ENCODE results near the gene ACSF3. TPM values are rescaled to one million over a fixed set of nuclear protein-coding genes. Genes with fewer than 3 reads are reported as not detected.
A peak's percentile ranks its signal among the peaks of the same experiment; 100 is the strongest.

Gene ACSF3
- total RNA-seq, 2 experiments from 2014 or later: 39.7 to 41.7 TPM

GRCh38 chr16:89094252-89094879, 714 bp downstream of the ACSF3 start:
- peaks cover 27% of the 10 kb centered on the region for H3K36me3 Mint-ChIP-seq (ENCODE audit: low read depth)
- H3K4me3 Mint-ChIP-seq: peak overlapping the region; percentile 98
- H3K9me3 Mint-ChIP-seq (ENCODE audit: low read depth): no peaks in the 10 kb centered on the region
- POLR2A ChIA-PET: interaction anchor here (1.1 to 1.2 kb wide), 2 partner anchors 138 to 284 kb away, joined by 3 to 5 read pairs; no protein-coding TSS in a partner anchor
- intact Hi-C loops (cut with DNase I, micrococcal nuclease): loop anchor here in 1 of 2 experiments (10.0 kb wide), 1 partner anchor 410 kb away; the partner anchor contains the start of gene SPG7
- H3K27ac Mint-ChIP-seq: peak overlapping the region; percentile 95
- DNase-seq (peak; percentile 59), ATAC-seq (no peak)
- peaks cover 50% of the 10 kb centered on the region for H3K4me1 Mint-ChIP-seq
- CTCF ChIA-PET: interaction anchor here (0.7 kb wide), 1 partner anchor 20 kb away, joined by 4 read pairs; no protein-coding TSS in a partner anchor
- H3K27me3 Mint-ChIP-seq: no peaks in the 10 kb centered on the region

GRCh38 chr16:89094880-89095258, 1.2 kb downstream of the ACSF3 start:
- ATAC-seq (no peak), DNase-seq (no peak)
- Mint-ChIP-seq H3K4me3 (peak overlapping the region; percentile 98), H3K4me1 (peaks cover 55% of the 10 kb centered on the region), H3K9me3 (ENCODE audit: low read depth) (no peaks in the 10 kb centered on the region), H3K27ac (peak overlapping the region; percentile 95), H3K36me3 (ENCODE audit: low read depth) (peaks cover 30% of the 10 kb centered on the region), H3K27me3 (no peaks in the 10 kb centered on the region)
- intact Hi-C loops (cut with DNase I, micrococcal nuclease): loop anchor here (5.0 to 10.0 kb wide), 5 partner anchors 62 to 638 kb away; partner anchors contain the start of genes GALNS (in 2 of the 2), TRAPPC2L (in 2 of the 2) and SPG7 (in 1 of the 2)
- ChIA-PET POLR2A (no interaction called here), CTCF (interaction anchor here (0.7 kb wide), 1 partner anchor 20 kb away, joined by 4 read pairs; no protein-coding TSS in a partner anchor)

GRCh38 chr16:89095491-89095951, 1.9 kb downstream of the ACSF3 start:
- Mint-ChIP-seq H3K4me1 (peaks cover 62% of the 10 kb centered on the region), H3K4me3 (peak overlapping the region; percentile 98), H3K27ac (peak overlapping the region; percentile 99), H3K27me3 (no peaks in the 10 kb centered on the region), H3K36me3 (ENCODE audit: low read depth) (peaks cover 34% of the 10 kb centered on the region), H3K9me3 (ENCODE audit: low read depth) (no peaks in the 10 kb centered on the region)
- intact Hi-C loops (cut with DNase I, micrococcal nuclease): loop anchor here (5.0 to 10.0 kb wide), 5 partner anchors 62 to 638 kb away; partner anchors contain the start of genes GALNS (in 2 of the 2), TRAPPC2L (in 2 of the 2) and SPG7 (in 1 of the 2)
- CTCF ChIA-PET: interaction anchor here (0.6 kb wide), 1 partner anchor 333 kb away, joined by 3 read pairs; no protein-coding TSS in a partner anchor
- ATAC-seq (no peak), DNase-seq (no peak)
- POLR2A ChIA-PET: no interaction called here

GRCh38 chr16:89096042-89096717, 2.5 kb downstream of the ACSF3 start:
- intact Hi-C loops (cut with DNase I, micrococcal nuclease): loop anchor here (2.0 to 10.0 kb wide), 6 partner anchors 61 to 639 kb away; partner anchors contain the start of genes GALNS (in 2 of the 2), TRAPPC2L (in 2 of the 2) and SPG7 (in 1 of the 2)
- ChIA-PET CTCF (interaction anchor here (0.6 to 2.0 kb wide), 3 partner anchors 20 to 334 kb away, joined by 3 to 5 read pairs (median 3); no protein-coding TSS in a partner anchor), POLR2A (interaction anchor here (0.6 to 1.2 kb wide), 3 partner anchors 18 to 283 kb away, joined by 4 to 6 read pairs (median 4); no protein-coding TSS in a partner anchor)
- ATAC-seq (no peak), DNase-seq (no peak)
- Mint-ChIP-seq H3K4me3 (peak overlapping the region; percentile 98), H3K27ac (peak overlapping the region; percentile 99), H3K9me3 (ENCODE audit: low read depth) (no peaks in the 10 kb centered on the region), H3K4me1 (peaks cover 67% of the 10 kb centered on the region), H3K36me3 (ENCODE audit: low read depth) (peaks cover 35% of the 10 kb centered on the region), H3K27me3 (no peaks in the 10 kb centered on the region)

GRCh38 chr16:89096768-89097391, 3.2 kb downstream of the ACSF3 start:
- no peaks in the 10 kb centered on the region for H3K9me3 Mint-ChIP-seq (ENCODE audit: low read depth)
- peak overlapping the region; percentile 99 for H3K27ac Mint-ChIP-seq
- DNase-seq (peak; percentile 84), ATAC-seq (peak; percentile 83)
- no peaks in the 10 kb centered on the region for H3K27me3 Mint-ChIP-seq
- H3K4me1 Mint-ChIP-seq: peaks cover 74% of the 10 kb centered on the region
- intact Hi-C loops (cut with DNase I, micrococcal nuclease): loop anchor here (1.0 to 10.0 kb wide), 9 partner anchors 18 to 640 kb away; partner anchors contain the start of genes GALNS (in 2 of the 2), TRAPPC2L (in 2 of the 2) and SPG7 (in 1 of the 2)
- ChIA-PET CTCF (interaction anchor here (0.6 to 2.0 kb wide), 5 partner anchors 15 to 239 kb away, joined by 3 to 5 read pairs (median 3); no protein-coding TSS in a partner anchor), POLR2A (interaction anchor here (0.6 to 1.2 kb wide), 4 partner anchors 18 to 287 kb away, joined by 3 to 6 read pairs (median 4); no protein-coding TSS in a partner anchor)
- H3K36me3 Mint-ChIP-seq (ENCODE audit: low read depth): peaks cover 42% of the 10 kb centered on the region
- H3K4me3 Mint-ChIP-seq: peak overlapping the region; percentile 98

- Mint-ChIP-seq H3K9me3 (ENCODE audit: low read depth) (no peaks in the 10 kb centered on the region), H3K27ac (peak overlapping the region; percentile 99), H3K4me1 (peaks cover 79% of the 10 kb centered on the region)
Measured at GRCh38 chr16:89097392-89097772, 3.7 kb downstream of the ACSF3 start.

GRCh38 chr16:89098767-89099430, 5.2 kb downstream of the ACSF3 start:
- intact Hi-C loops (cut with DNase I, micrococcal nuclease): loop anchor here (5.0 to 10.0 kb wide), 5 partner anchors 58 to 642 kb away; partner anchors contain the start of genes GALNS (in 2 of the 2), TRAPPC2L (in 2 of the 2) and SPG7 (in 1 of the 2)
- ChIA-PET CTCF (interaction anchor here (1.0 kb wide), 1 partner anchor 17 kb away, joined by 3 read pairs; no protein-coding TSS in a partner anchor), POLR2A (interaction anchor here (0.6 to 0.7 kb wide), 2 partner anchors 75 to 462 kb away, joined by 3 read pairs; no protein-coding TSS in a partner anchor)
- no peaks in the 10 kb centered on the region for H3K27me3 Mint-ChIP-seq
- peaks cover 54% of the 10 kb centered on the region for H3K36me3 Mint-ChIP-seq (ENCODE audit: low read depth)
- peak overlapping the region; percentile 98 for H3K4me3 Mint-ChIP-seq
- H3K27ac Mint-ChIP-seq: peak overlapping the region; percentile 99
- ATAC-seq (no peak), DNase-seq (no peak)
- H3K9me3 Mint-ChIP-seq (ENCODE audit: low read depth): no peaks in the 10 kb centered on the region
- peaks cover 84% of the 10 kb centered on the region for H3K4me1 Mint-ChIP-seq

More at GRCh38 chr16:89097392-89097772, 3.7 kb downstream of the ACSF3 start:
- ChIA-PET POLR2A (interaction anchor here (0.9 to 1.2 kb wide), 3 partner anchors 17 to 287 kb away, joined by 3 to 6 read pairs (median 4); no protein-coding TSS in a partner anchor), CTCF (interaction anchor here (0.6 to 2.0 kb wide), 5 partner anchors 14 to 239 kb away, joined by 3 to 5 read pairs (median 3); no protein-coding TSS in a partner anchor)
- peak; percentile 1 for ATAC-seq
- H3K27me3 Mint-ChIP-seq: no peaks in the 10 kb centered on the region
- H3K4me3 Mint-ChIP-seq: peak overlapping the region; percentile 98
- no peak for DNase-seq
- intact Hi-C loops (cut with DNase I, micrococcal nuclease): loop anchor here (1.0 to 10.0 kb wide), 9 partner anchors 18 to 640 kb away; partner anchors contain the start of genes GALNS (in 2 of the 2), TRAPPC2L (in 2 of the 2) and SPG7 (in 1 of the 2)
- H3K36me3 Mint-ChIP-seq (ENCODE audit: low read depth): peaks cover 45% of the 10 kb centered on the region

GRCh38 chr16:89099905-89100304, 6.3 kb downstream of the ACSF3 start:
- Mint-ChIP-seq H3K36me3 (ENCODE audit: low read depth) (peaks cover 55% of the 10 kb centered on the region), H3K27ac (peak overlapping the region; percentile 85), H3K4me1 (peaks cover 76% of the 10 kb centered on the region), H3K27me3 (no peaks in the 10 kb centered on the region), H3K4me3 (peak overlapping the region; percentile 36), H3K9me3 (ENCODE audit: low read depth) (no peaks in the 10 kb centered on the region)
- DNase-seq (peak; percentile 63), ATAC-seq (no peak)
- ChIA-PET CTCF (no interaction called here), POLR2A (interaction anchor here (0.7 kb wide), 1 partner anchor 463 kb away, joined by 3 read pairs; no protein-coding TSS in a partner anchor)
- intact Hi-C loops (cut with DNase I, micrococcal nuclease): loop anchor here (5.0 to 10.0 kb wide), 5 partner anchors 57 to 643 kb away; partner anchors contain the start of genes GALNS (in 2 of the 2), TRAPPC2L (in 2 of the 2) and SPG7 (in 1 of the 2)

- Mint-ChIP-seq H3K4me3 (peak overlapping the region; percentile 12), H3K4me1 (peaks cover 74% of the 10 kb centered on the region), H3K36me3 (ENCODE audit: low read depth) (peaks cover 60% of the 10 kb centered on the region), H3K9me3 (ENCODE audit: low read depth) (no peaks in the 10 kb centered on the region), H3K27me3 (no peaks in the 10 kb centered on the region), H3K27ac (peak overlapping the region; percentile 85)
- CTCF ChIA-PET: no interaction called here
- intact Hi-C loops (cut with DNase I, micrococcal nuclease): no loop called here
- POLR2A ChIA-PET: no interaction called here
- no peak for ATAC-seq
- no peak for DNase-seq
Measured at GRCh38 chr16:89100601-89101302, 7.1 kb downstream of the ACSF3 start.

All from activated CD4-positive, alpha-beta T cell treated with anti-CD3 and anti-CD28 coated beads for 36 hours (primary cell).